Endothelial cell of umbilical vein (primary cell): ENCODE data around the gene INHBE. TPM values are rescaled to one million over a fixed set of nuclear protein-coding genes. Genes with fewer than 3 reads are reported as not detected.

Experiments used
- BruUV-seq: library from RNA; stranded (reverse); fragments of 400-500 nt; replicated peaks from 2 replicates; lab custom pipeline; 2021; lab: Mats Ljungman, UMichigan
- CTCF ChIA-PET: fragments of 300-600, 350-600 bp; sonication (Branson Sonifier 250); formaldehyde crosslinking; loops from one replicate; lab custom pipeline; 2021; ENCODE audit warnings: antibody characterized with exemption, inconsistent platforms; lab: Charles Lee
- POLR2A ChIA-PET: fragments of 300-600, 350-600 bp; sonication (Branson Sonifier 250); formaldehyde crosslinking; loops from one replicate; lab custom pipeline; 2021; ENCODE audit warnings: antibody characterized with exemption, inconsistent platforms; lab: Charles Lee
- DNase-seq: peaks from one replicate; pipeline ENCODE4 v3.0.0-alpha.2; 2011; ENCODE audit warnings: low read depth, low spot score
- FAIRE-seq: peaks from 2 replicates; lab custom pipeline; 2011; peaks lifted over from hg19 to GRCh38; lab: Jason Lieb, UNC
- H2AFZ ChIP-seq: 2 replicates; pipeline ENCODE4 v1.6.0; 2012; ENCODE audit warnings: low read depth, low read length, control low read depth, inconsistent platforms
- H3K27ac ChIP-seq: 2 replicates; pipeline ENCODE4 v1.5.1; 2011; ENCODE audit warnings: low read depth, mild to moderate bottlenecking, control low read depth, low read length, moderate library complexity; ENCODE audit not compliant: insufficient read depth
- H3K27me3 ChIP-seq, 2 experiments: 2 replicates each; pipeline versions ENCODE4 v1.6.0 to v1.6.1; 2011; ENCODE audit warnings: low read length in 2 of 2, mixed read lengths in 1 of 2; ENCODE audit not compliant: control insufficient read depth in 2 of 2, insufficient read depth in 2 of 2
- H3K36me3 ChIP-seq, 2 experiments: 2 replicates in 1 of 2; 3 replicates in 1 of 2; pipeline ENCODE4 v1.5.1; 2011; ENCODE audit warnings: low read length in 2 of 2, mild to moderate bottlenecking in 1 of 2, moderate library complexity in 1 of 2; ENCODE audit not compliant: control insufficient read depth in 2 of 2, insufficient read depth in 2 of 2; ENCODE audit errors: extremely low read depth in 1 of 2
- H3K4me1 ChIP-seq: 3 replicates; pipeline ENCODE4 v1.5.1; 2011; ENCODE audit warnings: mild to moderate bottlenecking, low read length; ENCODE audit not compliant: control insufficient read depth, insufficient read depth; ENCODE audit errors: extremely low read depth
- H3K4me2 ChIP-seq: 2 replicates; pipeline ENCODE4 v1.6.1; 2011; ENCODE audit warnings: low read length, control low read depth, mixed read lengths; ENCODE audit not compliant: insufficient read depth
- H3K4me3 ChIP-seq, 3 experiments: fragments of 200-600 bp in 1 of 3; sonication (generic), shearing (Covaris generic) in 1 of 3; replicated peaks in 1 of 3; 2 replicates each; pipeline ENCODE4 v1.5.1; 2011 to 2016; ENCODE audit warnings: control low read depth in 3 of 3, low read length in 3 of 3, mild to moderate bottlenecking in 2 of 3, inconsistent platforms in 1 of 3, low read depth in 1 of 3, moderate library complexity in 1 of 3; ENCODE audit not compliant: insufficient read depth in 1 of 3
- H3K79me2 ChIP-seq: 2 replicates; pipeline ENCODE4 v1.6.0; 2012; ENCODE audit warnings: low read length, inconsistent platforms; ENCODE audit not compliant: control insufficient read depth, insufficient read depth
- H3K9ac ChIP-seq: replicated peaks from 2 replicates; pipeline ENCODE3; 2011; ENCODE audit warnings: low read length, control low read depth; ENCODE audit not compliant: insufficient read depth; ENCODE audit errors: extremely low read depth
- H3K9me1 ChIP-seq: replicated peaks from 3 replicates; pipeline ENCODE4 v1.6.0; 2011; ENCODE audit warnings: mild to moderate bottlenecking, low read length; ENCODE audit not compliant: control insufficient read depth, insufficient read depth; ENCODE audit errors: extremely low read depth
- H3K9me3 ChIP-seq: replicated peaks from 2 replicates; pipeline ENCODE4 v1.5.1; 2012; ENCODE audit warnings: low read length, inconsistent platforms; ENCODE audit not compliant: control insufficient read depth, insufficient read depth
- H4K20me1 ChIP-seq: replicated peaks from 2 replicates; pipeline ENCODE3; 2011; ENCODE audit warnings: mild to moderate bottlenecking, low read length; ENCODE audit not compliant: control insufficient read depth, insufficient read depth; ENCODE audit errors: extremely low read depth
- CTCF ChIP-seq, 2 donors: IDR thresholded peaks; 1 replicate in 1 of 2; 2 replicates in 1 of 2; pipeline ENCODE4 v1.5.1; 2011; ENCODE audit warnings: low read length in 2 of 2, mild to moderate bottlenecking in 2 of 2, moderate library complexity in 2 of 2, control low read depth in 1 of 2, inconsistent platforms in 1 of 2, low read depth in 1 of 2; ENCODE audit not compliant: insufficient read depth in 1 of 2; ENCODE audit errors: extremely low read depth in 1 of 2
- EZH2 ChIP-seq: IDR thresholded peaks from 2 replicates; pipeline ENCODE4 v1.6.1; 2012; ENCODE audit warnings: borderline replicate concordance, low read depth, mild to moderate bottlenecking, moderate library complexity, low read length, inconsistent platforms; ENCODE audit not compliant: severe bottlenecking
- FOS ChIP-seq: IDR thresholded peaks from 2 replicates; pipeline ENCODE4 v1.6.1; 2011; ENCODE audit warnings: mild to moderate bottlenecking, low read length, moderate library complexity, borderline replicate concordance; ENCODE audit not compliant: insufficient read depth
- GATA2 ChIP-seq: IDR thresholded peaks from 2 replicates; pipeline ENCODE4 v1.7.0; 2011; ENCODE audit warnings: low read depth, mild to moderate bottlenecking, moderate library complexity, mixed read lengths, low read length; ENCODE audit not compliant: insufficient read length, insufficient read depth
- JUN ChIP-seq: IDR thresholded peaks from 2 replicates; pipeline ENCODE4 v1.6.1; 2011; ENCODE audit warnings: borderline replicate concordance, low read depth; ENCODE audit not compliant: insufficient read length, insufficient read depth
- MYC ChIP-seq: IDR thresholded peaks from one replicate; pipeline ENCODE4 v1.6.1; 2011; ENCODE audit warnings: mild to moderate bottlenecking, low read depth, low read length
- POLR2A ChIP-seq: IDR thresholded peaks from 2 replicates; pipeline ENCODE4 v1.6.1; 2012; ENCODE audit warnings: low read depth, mild to moderate bottlenecking, control low read depth, low read length
- POLR2AphosphoS5 ChIP-seq: IDR thresholded peaks from 2 replicates; pipeline ENCODE4 v1.6.1; 2012; ENCODE audit warnings: low read depth, mild to moderate bottlenecking, control low read depth, low read length, moderate library complexity; ENCODE audit not compliant: insufficient read depth
- dilution Hi-C: fragments of 300-500 bp; cut with MboI; formaldehyde crosslinking; loops from one replicate; pipeline ENCODE4 v1.15.0; 2019; ENCODE audit warnings: low sequenced_read_pairs; ENCODE audit not compliant: extremely low pct_ligation_motif_present
- intact Hi-C: fragments of 100-400 bp; cut with micrococcal nuclease; formaldehyde crosslinking; loops from one replicate; pipeline ENCODE4 v1.10.0; 2022
- polyA plus RNA-seq, 4 experiments: library from polyadenylated mRNA; depleted of rRNA in 3 of 4; stranded (reverse) in 3 of 4; unstranded in 1 of 4; fragments of >200 nt; gene quantifications; 2 replicates each; pipeline versions ENCODE4 v1.2.1 to v1.2.3, GENCODE V29; 2011 to 2012; ENCODE audit warnings: missing spikeins in 1 of 4
- total RNA-seq: library from RNA; stranded (reverse); gene quantifications from 2 replicates; pipeline ENCODE4 v1.2.3, GENCODE V29; 2021

INHBE gene
- total and polyA plus RNA-seq, 2 donors (not counting 3 experiments of a cell fraction or from before 2014, with no cell fraction given) = not detected

- H3K27me3 ChIP-seq = peaks cover 50 to 64% of the 10 kb centered on the region in 2 experiments
Measured at GRCh38 chr12:57473886-57474285, 18.8 kb downstream of the INHBE start.

More at GRCh38 chr12:57473886-57474285, 18.8 kb downstream of the INHBE start:
- Histone ChIP-seq H3K9me3 (no peaks in the 10 kb centered on the region), H3K9ac (no peak overlapping the region), H3K9me1 (no peaks in the 10 kb centered on the region), H3K36me3 (no peaks in the 10 kb centered on the region), H4K20me1 (no peaks in the 10 kb centered on the region), H3K79me2 (no peaks in the 10 kb centered on the region), H3K4me3 (no peak overlapping the region), H3K4me1 (peaks cover 5% of the 10 kb centered on the region), H3K4me2 (no peak overlapping the region), H2AFZ (no peak overlapping the region), H3K27ac (no peak overlapping the region)
- intact Hi-C loops = no loop called here
- TF ChIP-seq MYC (no peak), POLR2A (no peak), CTCF (IDR thresholded peaks at IDR 0.05; ENCODE audit: extremely low read depth in 1 of 2, insufficient read depth in 1 of 2, low read depth in 1 of 2, low read length in 2 of 2) (no peak), FOS (no peak), EZH2 (no peak), JUN (no peak), POLR2AphosphoS5 (no peak), GATA2 (no peak)
- CTCF ChIA-PET = interaction anchor here (2.5 to 2.8 kb wide), 2 partner anchors 11 to 15 kb away, joined by 8 to 18 read pairs; partner anchors contain the start of gene GLI1
- dilution Hi-C loops = no loop called here
- POLR2A ChIA-PET = no interaction called here
- FAIRE-seq = no peak
- DNase-seq = no peak
- BruUV-seq = no TSS peak
